ENCODE data around the gene PTPRB. TPM values are rescaled to one million over a fixed set of nuclear protein-coding genes. Genes with fewer than 3 reads are reported as not detected.

PTPRB gene
- total RNA-seq, 6 experiments from 2014 or later, result 2.6 to 4.3 (median 3.1) TPM

DNA sequence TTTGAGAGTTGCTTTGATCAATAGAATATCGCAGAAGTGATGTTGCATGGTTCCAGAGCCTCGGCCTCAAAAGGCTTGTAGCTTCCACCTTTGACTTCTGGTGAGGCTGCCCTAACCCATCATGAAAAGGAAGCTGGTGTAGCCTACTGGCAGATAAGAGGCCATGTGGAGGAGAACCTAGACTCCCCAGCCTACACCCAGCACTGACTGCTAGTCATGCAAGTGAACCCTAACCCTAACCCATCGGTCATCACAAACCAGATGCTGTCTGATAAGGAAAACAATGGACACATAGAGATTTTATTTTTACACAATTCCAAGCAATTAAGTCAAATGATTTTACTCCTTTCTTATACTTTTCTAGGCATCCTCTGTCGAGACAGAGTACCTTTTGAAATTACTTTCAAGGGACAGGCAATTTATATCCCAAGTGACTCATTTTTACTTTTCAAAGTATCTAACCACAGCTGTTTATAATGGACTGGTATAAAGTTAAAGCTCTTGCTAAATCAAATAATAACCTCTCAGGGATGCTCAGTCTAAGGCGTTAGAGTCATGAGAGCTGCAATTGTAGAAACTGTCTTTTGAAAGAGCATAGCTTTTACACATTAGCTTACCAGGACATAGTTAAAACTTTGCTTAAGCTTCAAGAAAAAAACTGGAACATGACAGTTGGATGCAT is 17.6 kb downstream of the PTPRB start:
- TF ChIP-seq, protein P1, sequence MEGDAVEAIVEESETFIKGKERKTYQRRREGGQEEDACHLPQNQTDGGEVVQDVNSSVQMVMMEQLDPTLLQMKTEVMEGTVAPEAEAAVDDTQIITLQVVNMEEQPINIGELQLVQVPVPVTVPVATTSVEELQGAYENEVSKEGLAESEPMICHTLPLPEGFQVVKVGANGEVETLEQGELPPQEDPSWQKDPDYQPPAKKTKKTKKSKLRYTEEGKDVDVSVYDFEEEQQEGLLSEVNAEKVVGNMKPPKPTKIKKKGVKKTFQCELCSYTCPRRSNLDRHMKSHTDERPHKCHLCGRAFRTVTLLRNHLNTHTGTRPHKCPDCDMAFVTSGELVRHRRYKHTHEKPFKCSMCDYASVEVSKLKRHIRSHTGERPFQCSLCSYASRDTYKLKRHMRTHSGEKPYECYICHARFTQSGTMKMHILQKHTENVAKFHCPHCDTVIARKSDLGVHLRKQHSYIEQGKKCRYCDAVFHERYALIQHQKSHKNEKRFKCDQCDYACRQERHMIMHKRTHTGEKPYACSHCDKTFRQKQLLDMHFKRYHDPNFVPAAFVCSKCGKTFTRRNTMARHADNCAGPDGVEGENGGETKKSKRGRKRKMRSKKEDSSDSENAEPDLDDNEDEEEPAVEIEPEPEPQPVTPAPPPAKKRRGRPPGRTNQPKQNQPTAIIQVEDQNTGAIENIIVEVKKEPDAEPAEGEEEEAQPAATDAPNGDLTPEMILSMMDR (IDR thresholded peaks at IDR 0.05), result no peak
- H3K27ac Mint-ChIP-seq, result no peak overlapping the region
- peak; percentile 14 for DNase-seq

DNA sequence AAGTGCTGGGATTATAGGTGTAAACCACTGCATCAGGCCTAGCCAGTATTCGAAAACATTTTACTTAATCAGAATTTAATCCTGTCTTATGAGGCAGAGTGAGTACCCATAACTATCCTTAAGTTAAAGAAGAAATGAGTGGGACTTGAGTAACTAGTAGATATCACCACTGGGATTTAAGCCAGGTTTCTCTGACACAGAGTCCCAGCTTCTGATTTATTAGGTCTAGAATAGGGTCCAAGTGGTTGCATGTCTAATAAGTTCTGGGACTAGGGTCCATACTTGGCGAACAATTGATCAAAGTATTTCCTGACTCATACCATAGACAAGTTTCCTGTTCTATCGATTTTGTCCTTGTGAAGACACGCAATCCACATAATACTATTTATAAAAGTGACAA is 18.9 kb downstream of the PTPRB start:
- no peak overlapping the region for H3K27ac Mint-ChIP-seq
- H3K4me1 Mint-ChIP-seq (ENCODE audit: low read depth), result peaks cover 23% of the 10 kb centered on the region
- H3K27me3 Mint-ChIP-seq (ENCODE audit: insufficient read depth), result no peaks in the 10 kb centered on the region
- H3K4me3 Mint-ChIP-seq, result no peak overlapping the region
- TF ChIP-seq, protein P1 (IDR thresholded peaks at IDR 0.05), result no peak
- H3K9me3 Mint-ChIP-seq, result no peaks in the 10 kb centered on the region
- DNase-seq, result no peak
- H3K36me3 Mint-ChIP-seq (ENCODE audit: low read depth), result no peaks in the 10 kb centered on the region

More for the DNA sequence above, 17.6 kb downstream of the PTPRB start:
- peaks cover 23% of the 10 kb centered on the region for H3K4me1 Mint-ChIP-seq (ENCODE audit: low read depth)
- no peaks in the 10 kb centered on the region for H3K27me3 Mint-ChIP-seq (ENCODE audit: insufficient read depth)
- no peak overlapping the region for H3K4me3 Mint-ChIP-seq
- no peaks in the 10 kb centered on the region for H3K36me3 Mint-ChIP-seq (ENCODE audit: low read depth)
- H3K9me3 Mint-ChIP-seq, result no peaks in the 10 kb centered on the region

DNA sequence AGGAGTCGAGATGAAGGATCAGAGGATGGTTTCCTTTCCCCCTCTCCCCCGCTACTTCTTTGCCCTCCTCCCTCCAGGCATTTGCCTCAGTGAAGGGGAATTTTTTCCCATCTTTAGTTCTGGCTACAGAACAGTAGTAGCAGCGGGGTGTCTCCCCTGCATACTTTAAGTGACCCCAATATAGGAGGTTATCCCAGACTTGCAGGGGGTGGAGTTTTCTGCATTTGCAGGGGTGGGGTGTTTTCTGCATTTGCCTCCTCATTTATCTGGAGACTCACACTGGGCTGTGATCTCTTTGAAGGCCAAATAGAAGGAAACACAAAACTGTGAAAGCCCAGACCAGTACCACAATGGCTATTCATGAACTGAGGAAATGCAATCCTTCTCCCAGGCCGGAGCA is 19.8 kb downstream of the PTPRB start:
- H3K27ac Mint-ChIP-seq, result no peak overlapping the region
- DNase-seq, result no peak
- TF ChIP-seq, protein P1 (IDR thresholded peaks at IDR 0.05), result no peak
- no peaks in the 10 kb centered on the region for H3K9me3 Mint-ChIP-seq
- peaks cover 23% of the 10 kb centered on the region for H3K4me1 Mint-ChIP-seq (ENCODE audit: low read depth)
- no peak overlapping the region for H3K4me3 Mint-ChIP-seq
- no peaks in the 10 kb centered on the region for H3K27me3 Mint-ChIP-seq (ENCODE audit: insufficient read depth)
- H3K36me3 Mint-ChIP-seq (ENCODE audit: low read depth), result no peaks in the 10 kb centered on the region

DNA sequence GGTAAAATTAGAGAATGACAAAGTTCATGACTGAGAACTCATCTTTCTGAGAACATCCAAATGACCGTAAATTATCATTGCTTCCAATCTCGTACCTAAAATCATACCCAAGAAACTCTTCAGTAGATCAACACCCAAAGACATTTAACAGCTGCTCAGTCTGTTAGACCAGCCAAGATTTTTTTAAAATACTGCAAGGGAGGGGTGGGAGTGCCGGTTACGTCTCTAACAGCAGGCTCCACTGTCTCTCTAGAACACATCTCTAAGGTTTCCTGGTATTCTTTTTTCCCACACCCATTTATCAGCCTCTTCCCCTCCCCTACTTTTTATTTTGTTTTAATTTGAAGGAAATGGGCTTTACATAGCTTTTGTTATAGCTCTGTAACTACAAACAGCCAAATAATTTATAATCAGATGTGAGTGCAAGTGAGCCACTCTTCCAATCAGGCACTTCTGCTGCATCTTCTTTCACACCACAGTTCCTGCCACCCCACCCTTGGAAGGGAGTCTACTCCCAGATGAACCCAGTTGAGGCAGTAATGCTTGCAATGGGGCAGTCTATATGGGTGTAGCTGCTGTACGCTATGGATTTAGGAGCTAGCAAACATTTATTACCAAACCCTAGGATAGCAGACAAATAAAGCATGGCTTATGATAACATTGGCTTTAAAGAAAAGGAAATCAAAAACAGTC is 21.9 kb downstream of the PTPRB start:
- no peaks in the 10 kb centered on the region for H3K36me3 Mint-ChIP-seq (ENCODE audit: low read depth)
- no peak overlapping the region for H3K27ac Mint-ChIP-seq
- H3K9me3 Mint-ChIP-seq, result no peaks in the 10 kb centered on the region
- H3K4me3 Mint-ChIP-seq, result no peak overlapping the region
- TF ChIP-seq, protein P1 (IDR thresholded peaks at IDR 0.05), result no peak
- H3K4me1 Mint-ChIP-seq (ENCODE audit: low read depth), result peaks cover 28% of the 10 kb centered on the region
- H3K27me3 Mint-ChIP-seq (ENCODE audit: insufficient read depth), result no peaks in the 10 kb centered on the region
- no peak for DNase-seq

DNA sequence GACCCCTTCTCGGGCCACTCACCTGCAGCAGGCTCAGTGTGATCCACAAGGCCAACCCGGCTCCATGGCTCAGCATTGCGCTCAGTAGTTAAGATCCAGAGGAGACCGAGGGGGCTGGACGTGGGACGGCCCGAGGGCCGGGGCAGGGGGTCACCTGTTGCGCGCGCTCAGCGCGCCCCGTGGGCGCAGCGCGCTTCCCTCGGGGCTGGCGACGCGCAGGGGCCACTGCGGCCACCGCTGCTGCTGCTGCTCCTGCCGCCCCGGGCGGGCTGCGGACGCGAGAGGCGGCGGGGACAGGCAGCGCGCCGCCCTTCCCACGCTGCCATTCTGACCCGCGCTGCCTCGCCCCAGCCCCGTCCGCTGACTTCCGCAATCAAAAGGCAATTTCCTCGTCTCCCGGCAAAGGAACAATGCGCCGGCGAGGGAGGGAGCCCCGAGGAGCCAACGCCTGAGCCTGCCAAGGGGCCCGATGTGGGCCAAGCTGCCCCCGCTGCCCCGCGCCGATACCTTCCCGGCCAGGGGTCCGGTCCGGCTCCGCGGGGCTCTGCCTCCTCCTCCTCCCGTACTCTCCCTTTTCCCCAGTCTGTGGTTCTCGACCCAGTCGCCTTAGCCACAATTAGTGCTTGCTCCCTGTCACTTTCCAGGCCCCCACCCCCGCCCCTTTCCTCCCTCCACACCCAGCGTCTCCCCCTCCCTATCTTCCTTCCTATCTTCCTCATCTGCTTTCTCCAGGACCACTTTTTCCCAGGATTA is 27.3 kb downstream of the PTPRB start:
- Mint-ChIP-seq H3K36me3 (ENCODE audit: low read depth) (peaks cover 6% of the 10 kb centered on the region), H3K9me3 (no peaks in the 10 kb centered on the region), H3K27me3 (ENCODE audit: insufficient read depth) (peaks cover 6% of the 10 kb centered on the region; the same call in 1 of the 2 replicates), H3K4me1 (ENCODE audit: low read depth) (peaks cover 61% of the 10 kb centered on the region), H3K27ac (peak overlapping the region; percentile 38), H3K4me3 (peak overlapping the region; percentile 88)
- TF ChIP-seq, protein P1 (IDR thresholded peaks at IDR 0.05), result no peak; the same call in 1 of the 2 replicates
- no peak for DNase-seq
